ENCODE results near the gene IRF2BP2. TPM values are rescaled to one million over a fixed set of nuclear protein-coding genes. Genes with fewer than 3 reads are reported as not detected.

The IRF2BP2 gene
- polyA plus RNA-seq, 1 experiment = 20.7 TPM

DNA sequence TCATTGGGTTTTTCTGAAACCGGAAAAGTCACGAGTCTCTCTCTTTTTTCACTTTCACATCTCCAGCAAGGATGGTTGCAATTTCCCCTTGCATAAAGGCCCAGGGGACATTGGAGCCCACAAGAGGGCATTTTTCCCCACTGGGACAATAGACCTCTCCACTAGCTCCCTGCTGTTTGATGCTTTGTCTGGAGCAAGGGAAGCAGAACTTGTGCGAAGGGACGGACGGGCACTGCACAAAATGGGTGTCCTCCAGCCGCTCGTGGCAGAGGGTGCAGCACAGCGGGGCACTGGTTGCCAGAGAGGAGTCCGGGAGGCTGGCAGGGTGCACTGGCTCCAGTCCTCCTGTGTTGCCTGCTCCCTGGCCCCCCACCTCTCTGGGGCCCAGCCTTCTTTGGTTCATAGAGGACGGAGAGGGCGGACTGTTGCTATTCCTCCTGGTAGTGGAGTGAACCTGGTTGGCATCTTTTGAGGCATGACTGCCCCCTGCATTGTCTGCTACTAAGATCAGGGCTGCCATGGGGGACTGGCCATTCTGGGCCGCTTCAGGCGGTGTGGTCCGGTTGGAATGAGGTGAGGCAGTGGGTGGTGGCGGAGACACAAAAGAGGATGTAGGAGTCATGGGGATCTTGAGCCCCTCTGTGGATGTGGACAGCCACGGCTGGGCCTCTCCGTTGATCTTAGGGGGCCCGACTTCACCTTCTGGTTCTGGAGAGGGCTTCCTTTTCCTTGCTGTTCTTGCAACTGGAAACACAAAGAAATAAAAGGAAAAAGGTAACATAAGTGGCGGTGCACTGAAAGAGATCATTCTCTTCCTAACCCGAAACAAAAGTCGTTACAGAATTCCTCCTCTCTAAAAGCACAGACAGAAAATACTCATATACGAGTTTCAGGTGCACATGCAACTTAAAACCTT lies 2.6 kb downstream of the IRF2BP2 start:
- POLR2A ChIA-PET = interaction anchor here (0.6 kb wide), 1 partner anchor 14 kb away, joined by 3 read pairs; no protein-coding TSS in a partner anchor
- TF ChIP-seq, protein P1, sequence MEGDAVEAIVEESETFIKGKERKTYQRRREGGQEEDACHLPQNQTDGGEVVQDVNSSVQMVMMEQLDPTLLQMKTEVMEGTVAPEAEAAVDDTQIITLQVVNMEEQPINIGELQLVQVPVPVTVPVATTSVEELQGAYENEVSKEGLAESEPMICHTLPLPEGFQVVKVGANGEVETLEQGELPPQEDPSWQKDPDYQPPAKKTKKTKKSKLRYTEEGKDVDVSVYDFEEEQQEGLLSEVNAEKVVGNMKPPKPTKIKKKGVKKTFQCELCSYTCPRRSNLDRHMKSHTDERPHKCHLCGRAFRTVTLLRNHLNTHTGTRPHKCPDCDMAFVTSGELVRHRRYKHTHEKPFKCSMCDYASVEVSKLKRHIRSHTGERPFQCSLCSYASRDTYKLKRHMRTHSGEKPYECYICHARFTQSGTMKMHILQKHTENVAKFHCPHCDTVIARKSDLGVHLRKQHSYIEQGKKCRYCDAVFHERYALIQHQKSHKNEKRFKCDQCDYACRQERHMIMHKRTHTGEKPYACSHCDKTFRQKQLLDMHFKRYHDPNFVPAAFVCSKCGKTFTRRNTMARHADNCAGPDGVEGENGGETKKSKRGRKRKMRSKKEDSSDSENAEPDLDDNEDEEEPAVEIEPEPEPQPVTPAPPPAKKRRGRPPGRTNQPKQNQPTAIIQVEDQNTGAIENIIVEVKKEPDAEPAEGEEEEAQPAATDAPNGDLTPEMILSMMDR (IDR thresholded peaks at IDR 0.05; ENCODE audit: insufficient read depth, low read depth, low read length) = peak; percentile 36
- CTCF ChIA-PET = interaction anchor here (1.6 kb wide), 1 partner anchor 476 kb away, joined by 7 read pairs; no protein-coding TSS in a partner anchor
- H3K27me3 ChIP-seq (ENCODE audit: control insufficient read depth, insufficient read depth, low read length) = no peaks in the 10 kb centered on the region
- peak overlapping the region; percentile 77 for H3K4me3 ChIP-seq (ENCODE audit: low read depth, low read length)
- peaks cover 8% of the 10 kb centered on the region for H3K36me3 ChIP-seq (ENCODE audit: control insufficient read depth, insufficient read depth, low read length)
- no peak for DNase-seq (ENCODE audit: low read depth)

DNA sequence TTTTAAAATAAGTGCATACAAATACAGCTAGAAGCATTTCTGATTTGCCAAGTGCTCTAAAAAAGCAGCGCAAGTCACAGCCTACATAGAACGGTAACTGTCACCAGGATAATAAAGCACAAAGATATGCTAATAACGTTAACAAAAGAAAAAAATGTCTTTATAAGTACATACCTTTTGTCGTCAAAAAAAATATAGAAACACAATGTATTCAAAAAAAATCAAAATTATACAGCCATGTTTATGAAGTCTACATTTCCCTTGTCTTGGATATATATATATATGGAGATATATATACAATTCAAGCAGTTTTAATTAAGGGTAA lies 3.2 kb downstream of the IRF2BP2 start:
- H3K36me3 ChIP-seq (ENCODE audit: control insufficient read depth, insufficient read depth, low read length) = peaks cover 8% of the 10 kb centered on the region
- ChIA-PET CTCF (interaction anchor here (0.9 to 1.6 kb wide), 2 partner anchors 111 to 477 kb away, joined by 4 to 7 read pairs; no protein-coding TSS in a partner anchor), POLR2A (interaction anchor here (0.6 kb wide), 1 partner anchor 15 kb away, joined by 3 read pairs; no protein-coding TSS in a partner anchor)
- H3K27me3 ChIP-seq (ENCODE audit: control insufficient read depth, insufficient read depth, low read length) = no peaks in the 10 kb centered on the region
- peak overlapping the region; percentile 77 for H3K4me3 ChIP-seq (ENCODE audit: low read depth, low read length)
- TF ChIP-seq, protein P1 (IDR thresholded peaks at IDR 0.05; ENCODE audit: insufficient read depth, low read depth, low read length) = no peak
- no peak for DNase-seq (ENCODE audit: low read depth)

DNA sequence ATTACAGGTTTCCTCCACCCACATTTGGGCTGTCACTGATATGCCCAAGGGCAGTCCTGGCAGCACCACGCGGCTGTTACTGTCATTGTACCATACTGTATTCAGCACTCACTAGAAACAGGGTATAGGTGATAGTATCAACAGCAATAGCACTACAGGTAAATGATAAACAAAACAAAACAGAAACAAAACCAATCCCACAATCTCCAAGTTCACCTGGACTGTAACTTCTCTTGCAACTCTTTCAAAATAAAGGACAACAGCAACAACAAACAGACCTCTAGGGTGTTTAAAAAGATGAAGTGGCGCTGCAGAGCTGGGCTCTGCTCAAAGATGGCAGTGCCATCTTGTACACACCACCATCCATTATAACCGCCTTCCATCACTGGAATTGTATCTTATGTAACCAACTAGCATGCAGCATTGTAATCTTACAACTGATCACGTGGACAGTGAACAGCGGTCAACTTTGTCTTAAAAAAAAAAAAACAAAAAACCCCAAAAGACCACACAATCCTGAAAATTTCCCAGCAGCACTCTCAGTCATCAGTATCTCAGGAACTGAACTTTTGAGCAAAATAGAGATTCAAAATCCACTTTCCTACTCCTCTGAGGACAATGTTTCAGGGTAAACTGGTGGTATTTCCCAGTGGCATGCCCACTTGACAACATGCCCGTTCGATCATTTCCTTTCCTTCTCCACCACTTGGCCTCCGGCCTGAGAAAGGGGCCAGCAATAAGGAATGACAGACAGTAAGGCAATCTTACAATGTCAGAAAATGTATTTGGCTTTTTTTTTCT lies 3.8 kb downstream of the IRF2BP2 start:
- no peak for DNase-seq (ENCODE audit: low read depth)
- H3K36me3 ChIP-seq (ENCODE audit: control insufficient read depth, insufficient read depth, low read length) = peaks cover 8% of the 10 kb centered on the region

DNA sequence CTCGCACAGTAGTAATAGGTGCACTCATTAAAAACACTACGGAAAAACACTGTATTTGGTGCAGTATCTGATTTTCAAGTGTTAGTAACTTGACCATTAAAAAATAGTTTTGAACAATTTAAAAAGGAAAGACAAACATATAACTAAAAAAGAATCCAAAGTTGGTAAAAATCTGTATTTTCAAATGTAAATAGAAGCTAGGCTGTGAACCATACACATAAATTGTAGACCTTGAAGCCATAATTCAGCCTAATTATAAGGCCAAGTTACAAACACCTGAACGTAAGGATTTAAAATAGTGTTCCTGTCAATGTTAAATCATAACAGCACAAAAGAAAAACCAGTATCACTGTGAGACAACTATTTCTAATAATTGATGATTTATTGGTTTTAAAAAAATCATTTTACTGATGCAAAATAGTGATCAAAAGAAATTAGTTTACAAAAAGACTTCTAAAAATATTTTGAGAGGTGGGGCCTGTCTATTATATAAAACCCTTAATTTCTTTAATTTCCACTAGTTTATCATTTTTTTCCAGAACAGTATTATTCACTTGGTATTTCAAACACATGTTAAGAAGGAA lies 4.5 kb downstream of the IRF2BP2 start:
- TF ChIP-seq, protein P1 (IDR thresholded peaks at IDR 0.05; ENCODE audit: insufficient read depth, low read depth, low read length) = no peak
- Histone ChIP-seq H3K36me3 (ENCODE audit: control insufficient read depth, insufficient read depth, low read length) (peaks cover 8% of the 10 kb centered on the region), H3K27me3 (ENCODE audit: control insufficient read depth, insufficient read depth, low read length) (no peaks in the 10 kb centered on the region), H3K4me3 (ENCODE audit: low read depth, low read length) (peak overlapping the region; percentile 77)
- CTCF ChIA-PET = interaction anchor here (1.2 to 2.9 kb wide), 6 partner anchors 106 to 478 kb away, joined by 3 to 21 read pairs (median 8); no protein-coding TSS in a partner anchor
- DNase-seq (ENCODE audit: low read depth) = no peak
- POLR2A ChIA-PET = interaction anchor here (0.6 kb wide), 2 partner anchors 92 to 353 kb away, joined by 3 to 16 read pairs; no protein-coding TSS in a partner anchor

More for the DNA sequence above, 3.8 kb downstream of the IRF2BP2 start:
- POLR2A ChIA-PET = interaction anchor here (0.6 kb wide), 2 partner anchors 15 to 92 kb away, joined by 3 to 16 read pairs; no protein-coding TSS in a partner anchor
- TF ChIP-seq, protein P1 (IDR thresholded peaks at IDR 0.05; ENCODE audit: insufficient read depth, low read depth, low read length) = no peak
- Histone ChIP-seq H3K27me3 (ENCODE audit: control insufficient read depth, insufficient read depth, low read length) (no peaks in the 10 kb centered on the region), H3K4me3 (ENCODE audit: low read depth, low read length) (peak overlapping the region; percentile 77)
- CTCF ChIA-PET = interaction anchor here (0.9 to 2.9 kb wide), 5 partner anchors 107 to 478 kb away, joined by 4 to 21 read pairs (median 7); no protein-coding TSS in a partner anchor

Measured in BJ (cell line).